Neutrophil (primary cell): ENCODE data around the gene CCDC57.

Source experiments
- H3K27ac ChIP-seq: fragments of 200-600 bp; sonication (generic); 2 replicates; pipeline ENCODE4 v1.5.1; 2016; ENCODE audit warnings: mild to moderate bottlenecking, moderate library complexity
- H3K27me3 ChIP-seq: fragments of 200-600 bp; sonication (generic); 2 replicates; pipeline ENCODE4 v1.6.0; 2016; ENCODE audit warnings: mild to moderate bottlenecking
- H3K36me3 ChIP-seq: fragments of 200-600 bp; sonication (generic); 2 replicates; pipeline ENCODE4 v1.5.1; 2017
- H3K4me1 ChIP-seq, 2 experiments: fragments of 200-600 bp in 1 of 2; sonication (generic) in 1 of 2; 1 replicate in 1 of 2; 2 replicates in 1 of 2; pipeline versions ENCODE4 v1.5.1 to v1.6.1; 2013 to 2016; ENCODE audit warnings: low read depth in 1 of 2, low read length in 1 of 2, mild to moderate bottlenecking in 1 of 2, moderate library complexity in 1 of 2; ENCODE audit not compliant: control insufficient read depth in 1 of 2, insufficient read depth in 1 of 2
- H3K4me3 ChIP-seq, 2 experiments: fragments of 200-600 bp in 1 of 2; sonication (generic) in 1 of 2; 1 replicate in 1 of 2; 2 replicates in 1 of 2; pipeline ENCODE4 v1.5.1; 2013 to 2016; ENCODE audit warnings: low read depth in 1 of 2, low read length in 1 of 2, mild to moderate bottlenecking in 1 of 2, moderate library complexity in 1 of 2
- H3K9me3 ChIP-seq: fragments of 200-600 bp; sonication (generic); 2 replicates; pipeline ENCODE4 v1.5.1; 2016
- TF ChIP-seq, protein P1 (sequence below): fragments of 200-600 bp; sonication (generic); IDR thresholded peaks from 2 replicates; pipeline ENCODE4 v1.5.1; 2016; ENCODE audit warnings: antibody characterized with exemption

The CCDC57 gene

DNA sequence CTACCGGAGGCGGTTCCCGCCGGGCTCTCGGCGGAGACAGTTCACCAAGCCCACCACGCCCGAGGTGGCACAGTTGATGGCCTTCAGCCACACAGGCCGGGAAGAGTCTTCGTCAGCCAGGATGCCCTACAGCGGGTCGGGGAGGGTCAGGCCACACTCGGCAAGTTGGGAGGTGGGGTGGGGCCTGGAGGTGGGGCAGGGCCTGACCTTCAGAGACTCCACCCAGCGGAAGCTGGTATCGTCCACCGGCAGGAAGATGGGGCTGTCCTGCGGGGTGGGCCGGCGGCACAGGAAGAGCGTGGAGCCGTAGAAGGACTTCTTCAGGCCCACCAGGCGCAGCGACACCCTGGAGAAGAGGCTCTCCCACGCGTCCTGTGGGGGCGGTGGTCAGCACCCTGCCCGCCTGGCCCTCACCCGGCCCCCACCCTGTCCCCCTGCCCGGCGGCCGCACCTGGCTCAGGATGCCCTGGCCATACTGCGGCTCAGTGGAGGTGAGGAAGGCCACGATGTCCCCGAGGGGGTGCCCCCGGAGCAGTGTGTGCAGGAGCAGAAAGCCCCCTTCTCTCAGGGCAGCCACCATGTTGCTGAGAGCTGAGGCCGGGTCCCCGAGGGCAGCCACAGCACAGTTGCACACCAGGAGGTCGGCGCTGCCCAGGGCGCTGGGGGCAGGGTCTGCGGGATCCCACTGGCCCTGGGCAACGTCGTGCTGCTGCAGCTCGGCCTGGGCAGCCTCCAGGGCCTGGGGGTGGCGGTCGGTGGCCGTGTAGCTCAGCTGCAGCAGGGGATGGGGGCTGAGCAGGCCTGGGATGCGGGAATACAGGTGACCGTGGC lies 127.4 kb downstream of the CCDC57 start:
- H3K4me3 ChIP-seq, result no peak overlapping the region
- no peak overlapping the region for H3K27ac ChIP-seq
- peaks cover 68% of the 10 kb centered on the region for H3K36me3 ChIP-seq
- no peaks in the 10 kb centered on the region for H3K27me3 ChIP-seq
- H3K4me1 ChIP-seq, result no peaks in the 10 kb centered on the region
- H3K9me3 ChIP-seq, result no peaks in the 10 kb centered on the region
- TF ChIP-seq, protein P1, sequence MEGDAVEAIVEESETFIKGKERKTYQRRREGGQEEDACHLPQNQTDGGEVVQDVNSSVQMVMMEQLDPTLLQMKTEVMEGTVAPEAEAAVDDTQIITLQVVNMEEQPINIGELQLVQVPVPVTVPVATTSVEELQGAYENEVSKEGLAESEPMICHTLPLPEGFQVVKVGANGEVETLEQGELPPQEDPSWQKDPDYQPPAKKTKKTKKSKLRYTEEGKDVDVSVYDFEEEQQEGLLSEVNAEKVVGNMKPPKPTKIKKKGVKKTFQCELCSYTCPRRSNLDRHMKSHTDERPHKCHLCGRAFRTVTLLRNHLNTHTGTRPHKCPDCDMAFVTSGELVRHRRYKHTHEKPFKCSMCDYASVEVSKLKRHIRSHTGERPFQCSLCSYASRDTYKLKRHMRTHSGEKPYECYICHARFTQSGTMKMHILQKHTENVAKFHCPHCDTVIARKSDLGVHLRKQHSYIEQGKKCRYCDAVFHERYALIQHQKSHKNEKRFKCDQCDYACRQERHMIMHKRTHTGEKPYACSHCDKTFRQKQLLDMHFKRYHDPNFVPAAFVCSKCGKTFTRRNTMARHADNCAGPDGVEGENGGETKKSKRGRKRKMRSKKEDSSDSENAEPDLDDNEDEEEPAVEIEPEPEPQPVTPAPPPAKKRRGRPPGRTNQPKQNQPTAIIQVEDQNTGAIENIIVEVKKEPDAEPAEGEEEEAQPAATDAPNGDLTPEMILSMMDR, result no peak

- no peaks in the 10 kb centered on the region for H3K27me3 ChIP-seq
- H3K9me3 ChIP-seq, result no peaks in the 10 kb centered on the region
- H3K4me1 ChIP-seq, result no peaks in the 10 kb centered on the region
- TF ChIP-seq, protein P1, result no peak
- H3K27ac ChIP-seq, result no peak overlapping the region
- peaks cover 68% of the 10 kb centered on the region for H3K36me3 ChIP-seq
- no peak overlapping the region for H3K4me3 ChIP-seq
Observed at GRCh38 chr17:82084373-82085030, 128.1 kb downstream of the CCDC57 start.

- no peak overlapping the region for H3K27ac ChIP-seq
Observed at GRCh38 chr17:82083533-82084359, 128.9 kb downstream of the CCDC57 start.

DNA sequence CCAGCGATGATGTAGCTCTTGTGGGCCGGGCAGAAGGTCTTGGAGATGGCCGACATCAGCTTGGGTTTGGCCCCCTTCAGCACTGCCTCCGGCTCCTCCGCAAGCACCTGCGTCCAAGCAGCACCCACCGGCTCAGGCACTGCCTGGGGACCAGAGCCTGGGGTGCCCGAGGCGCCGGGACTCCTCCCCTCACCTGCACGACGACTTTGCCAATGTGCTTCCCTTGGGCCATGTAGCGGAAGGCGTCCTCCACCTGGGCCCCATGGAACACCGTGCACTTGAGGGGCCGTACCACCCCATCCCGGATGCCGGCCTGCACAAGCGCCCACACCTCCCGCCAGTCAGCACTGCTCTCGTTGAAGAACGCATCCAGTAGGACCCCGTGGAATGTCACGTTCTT lies 129.6 kb downstream of the CCDC57 start:
- Histone ChIP-seq H3K36me3 (peaks cover 54% of the 10 kb centered on the region), H3K9me3 (no peaks in the 10 kb centered on the region)

More at GRCh38 chr17:82083533-82084359, 128.9 kb downstream of the CCDC57 start:
- TF ChIP-seq, protein P1, result no peak
- no peaks in the 10 kb centered on the region for H3K9me3 ChIP-seq
- no peaks in the 10 kb centered on the region for H3K27me3 ChIP-seq
- H3K4me3 ChIP-seq, result no peak overlapping the region
- peaks cover 61% of the 10 kb centered on the region for H3K36me3 ChIP-seq
- no peaks in the 10 kb centered on the region for H3K4me1 ChIP-seq

DNA sequence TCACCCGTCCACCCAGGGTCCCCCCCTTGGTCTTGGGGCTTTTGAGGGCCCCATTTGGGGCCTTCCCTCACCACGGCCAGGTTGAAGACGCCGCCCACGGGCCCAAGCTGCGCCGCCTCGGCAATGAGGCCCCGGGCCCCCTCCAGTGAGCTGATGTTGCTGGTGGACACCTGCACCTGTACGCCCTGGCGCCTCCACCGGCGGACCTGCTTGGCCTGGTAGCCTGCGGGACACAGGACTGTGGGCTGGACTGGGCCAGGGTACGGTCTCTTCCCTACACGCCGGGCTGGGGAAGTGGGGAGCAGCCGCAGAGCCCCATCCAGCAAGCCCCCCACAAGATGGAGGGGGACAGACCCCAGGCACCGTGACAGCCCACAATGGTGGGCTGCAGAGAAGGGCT lies 130.2 kb downstream of the CCDC57 start:
- Histone ChIP-seq H3K27ac (no peak overlapping the region), H3K4me3 (no peak overlapping the region), H3K9me3 (no peaks in the 10 kb centered on the region), H3K4me1 (no peaks in the 10 kb centered on the region), H3K36me3 (peaks cover 48% of the 10 kb centered on the region), H3K27me3 (no peaks in the 10 kb centered on the region)
- TF ChIP-seq, protein P1, result no peak

More for the DNA sequence above, 129.6 kb downstream of the CCDC57 start:
- H3K4me1 ChIP-seq, result no peaks in the 10 kb centered on the region
- H3K4me3 ChIP-seq, result no peak overlapping the region
- TF ChIP-seq, protein P1, result no peak
- H3K27ac ChIP-seq, result no peak overlapping the region
- no peaks in the 10 kb centered on the region for H3K27me3 ChIP-seq
